ENCODE measurements around the gene SPTBN4.
"Not testable (repeated sequence)": the region's sequence is repeated elsewhere in the genome, so short reads cannot be mapped to it uniquely, and the experiment has no call there.

Gene SPTBN4

GRCh38 chr19:40464059-40465024 lies 2.5 kb upstream of the SPTBN4 start:
- FAIRE-seq (no peak), DNase-seq (ENCODE audit: insufficient read length, low spot score) (peak; percentile 80)

GRCh38 chr19:40465025-40465556 lies 1.7 kb upstream of the SPTBN4 start:
- DNase-seq (ENCODE audit: insufficient read length, low spot score) (no peak), FAIRE-seq (no peak)

GRCh38 chr19:40465557-40466218 lies 1.1 kb upstream of the SPTBN4 start, which contains the start of gene BLVRB:
Gene BLVRB, minus strand, starts transcription at chr19:40465745. Its CDS starts 57 bp downstream, at chr19:40465688.
- DNase-seq (ENCODE audit: insufficient read length, low spot score), result peak; percentile 94

GRCh38 chr19:40466219-40466984 lies 399 bp upstream of the SPTBN4 start:
- FAIRE-seq, result no peak
- no peak for DNase-seq (ENCODE audit: insufficient read length, low spot score)

More at GRCh38 chr19:40465557-40466218, 1.1 kb upstream of the SPTBN4 start, which contains the start of gene BLVRB:
- FAIRE-seq, result peak; percentile 98

GRCh38 chr19:40469011-40469410 lies 2.2 kb downstream of the SPTBN4 start:
- no peak for DNase-seq (ENCODE audit: insufficient read length, low spot score)
- FAIRE-seq, result no peak

GRCh38 chr19:40471111-40471510 lies 4.3 kb downstream of the SPTBN4 start:
- DNase-seq (ENCODE audit: insufficient read length, low spot score), result no peak
- no peak for FAIRE-seq

GRCh38 chr19:40472516-40472915 lies 5.7 kb downstream of the SPTBN4 start:
- DNase-seq (ENCODE audit: insufficient read length, low spot score) (no peak), FAIRE-seq (no peak)

GRCh38 chr19:40474737-40475136 lies 7.9 kb downstream of the SPTBN4 start:
- DNase-seq (ENCODE audit: insufficient read length, low spot score) (no peak), FAIRE-seq (no peak)

GRCh38 chr19:40475878-40476644 lies 9.3 kb downstream of the SPTBN4 start:
- DNase-seq (ENCODE audit: insufficient read length, low spot score); FAIRE-seq: not testable (repeated sequence)

- FAIRE-seq (no peak), DNase-seq (ENCODE audit: insufficient read length, low spot score) (no peak)
These were observed 19.2 kb downstream of the SPTBN4 start for GRCh38 chr19:40486017-40486416.

GRCh38 chr19:40489882-40490230 lies 23.1 kb downstream of the SPTBN4 start:
- FAIRE-seq, result no peak
- DNase-seq (ENCODE audit: insufficient read length, low spot score), result no peak

GRCh38 chr19:40492274-40492673 lies 25.5 kb downstream of the SPTBN4 start:
- DNase-seq (ENCODE audit: insufficient read length, low spot score) (no peak), FAIRE-seq (no peak)

- no peak for DNase-seq (ENCODE audit: insufficient read length, low spot score)
- FAIRE-seq, result no peak
These were observed 27.0 kb downstream of the SPTBN4 start for GRCh38 chr19:40493778-40494177.

- DNase-seq (ENCODE audit: insufficient read length, low spot score) (no peak), FAIRE-seq (no peak)
These were observed 27.5 kb downstream of the SPTBN4 start for GRCh38 chr19:40494191-40494838.

GRCh38 chr19:40497214-40497613 lies 30.4 kb downstream of the SPTBN4 start:
- FAIRE-seq (no peak), DNase-seq (ENCODE audit: insufficient read length, low spot score) (no peak)

- no peak for FAIRE-seq
- DNase-seq (ENCODE audit: insufficient read length, low spot score), result no peak
These were observed 32.5 kb downstream of the SPTBN4 start for GRCh38 chr19:40499320-40499719.

- DNase-seq (ENCODE audit: insufficient read length, low spot score); FAIRE-seq: not testable (repeated sequence)
These were observed 34.1 kb downstream of the SPTBN4 start for GRCh38 chr19:40500678-40501530.

- FAIRE-seq, result no peak
- no peak for DNase-seq (ENCODE audit: insufficient read length, low spot score)
These were observed 34.8 kb downstream of the SPTBN4 start for GRCh38 chr19:40501599-40501998.

All from HTR-8/SVneo (cell line).